PFSK-1 (cell line): ENCODE data around the gene FSTL1.

Experiments
- FOXP2 ChIP-seq: optimal IDR thresholded peaks from 2 replicates; pipeline ENCODE3; 2011; ENCODE audit warnings: borderline replicate concordance, control low read depth, inconsistent platforms; ENCODE audit not compliant: insufficient read depth; ENCODE audit errors: extremely low read length, extremely low read depth
- POLR2AphosphoS5 ChIP-seq: IDR thresholded peaks from 2 replicates; pipeline ENCODE4 v1.6.1; 2012; ENCODE audit warnings: low read depth, mild to moderate bottlenecking, control low read depth, low read length, moderate library complexity
- REST ChIP-seq, 2 experiments: IDR thresholded peaks; 2 replicates each; pipeline versions ENCODE4 v1.6.1 to v1.8.0; 2011 to 2012; ENCODE audit warnings: low read depth in 2 of 2, low read length in 2 of 2, control low read depth in 1 of 2, inconsistent platforms in 1 of 2, mild to moderate bottlenecking in 1 of 2, moderate library complexity in 1 of 2; ENCODE audit not compliant: insufficient read depth in 1 of 2
- SIN3A ChIP-seq: IDR thresholded peaks from 2 replicates; pipeline ENCODE4 v1.6.1; 2012; ENCODE audit warnings: mild to moderate bottlenecking, low read length, moderate library complexity, borderline replicate concordance; ENCODE audit not compliant: insufficient read depth
- TAF1 ChIP-seq: IDR thresholded peaks from 2 replicates; pipeline ENCODE4 v1.6.1; 2012; ENCODE audit warnings: low read length, control low read depth, borderline replicate concordance; ENCODE audit not compliant: insufficient read depth

- TF ChIP-seq POLR2AphosphoS5 (no peak), REST (IDR thresholded peaks at IDR 0.05; ENCODE audit: insufficient read depth in 1 of 2, low read depth in 2 of 2, low read length in 2 of 2) (no peak), TAF1 (no peak), SIN3A (no peak), FOXP2 (no peak)
Measured at GRCh38 chr3:120368172-120368571, 82.6 kb downstream of the FSTL1 start.
